ENCODE measurements around the gene HYCC2.
"Not testable (repeated sequence)": the region's sequence is repeated elsewhere in the genome, so short reads cannot be mapped to it uniquely, and the experiment has no call there.

The HYCC2 gene

DNA sequence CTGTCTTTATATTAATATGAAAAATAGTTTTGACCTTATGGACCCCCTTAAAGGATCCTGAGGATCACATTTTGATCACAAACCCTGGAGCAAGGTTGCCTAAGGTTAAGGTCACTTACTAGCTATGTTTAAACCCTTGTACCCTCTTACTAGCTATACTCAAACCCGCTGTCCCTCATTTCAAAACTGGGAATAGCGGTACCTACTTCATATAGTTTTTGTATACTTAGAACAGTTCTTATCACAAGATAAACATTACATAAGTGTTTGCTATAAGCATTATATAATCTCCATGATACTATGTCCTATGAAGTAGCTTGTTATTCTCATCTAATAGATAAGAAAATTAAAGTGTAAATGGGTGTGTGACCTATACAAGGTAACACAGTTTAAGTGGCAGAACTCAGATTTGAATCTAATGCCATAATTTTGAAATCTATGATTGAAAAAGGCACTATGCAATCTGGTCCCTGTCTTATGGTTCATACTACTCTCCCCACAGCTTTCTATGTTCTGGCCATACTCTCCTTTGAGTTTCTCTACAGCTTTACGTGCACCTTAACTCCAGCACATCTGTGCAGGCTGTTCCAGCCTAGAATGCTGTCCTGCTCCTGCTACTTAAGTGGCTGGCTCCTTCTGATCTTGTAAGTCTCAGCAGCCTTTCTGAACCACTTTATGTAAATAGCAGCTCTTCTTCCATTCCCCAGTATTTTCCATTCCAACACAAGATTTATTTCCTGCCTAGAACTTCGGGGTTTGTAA lies 30.4 kb downstream of the HYCC2 start:
- Histone ChIP-seq H3K18ac (ENCODE audit: low read length) (no peak overlapping the region), H2AFZ (ENCODE audit: insufficient read depth, low read length, poor library complexity) (no peak overlapping the region), H3K14ac (ENCODE audit: low read length) (no peak overlapping the region), H2BK12ac (ENCODE audit: low read length) (no peak overlapping the region), H3K79me2 (ENCODE audit: control insufficient read depth, insufficient read depth, low read length, poor library complexity) (no peaks in the 10 kb centered on the region), H3K79me1 (ENCODE audit: low read length) (no peaks in the 10 kb centered on the region), H2AK5ac (ENCODE audit: low read length) (no peak overlapping the region), H3K4me2 (ENCODE audit: low read length) (no peak overlapping the region), H4K12ac (ENCODE audit: low read depth, low read length) (no peak overlapping the region), H2BK120ac (ENCODE audit: insufficient read depth, low read length, poor library complexity) (no peak overlapping the region), H3K27me3 (ENCODE audit: insufficient read depth, low read length) (no peaks in the 10 kb centered on the region), H2BK5ac (ENCODE audit: low read depth, low read length, poor library complexity) (no peak overlapping the region), H3K4me1 (ENCODE audit: control insufficient read depth in 1 of 2, insufficient read depth in 2 of 2, low read length in 2 of 2) (no peaks in the 10 kb centered on the region), H3K23ac (ENCODE audit: low read length) (no peak overlapping the region), H3K4ac (ENCODE audit: low read depth, low read length) (no peak overlapping the region), H3K4me3 (ENCODE audit: low read depth, low read length) (no peak overlapping the region), H3K9ac (ENCODE audit: low read length) (no peak overlapping the region), H3K9me3 (ENCODE audit: insufficient read depth, low read depth, low read length) (no peaks in the 10 kb centered on the region), H3K36me3 (ENCODE audit: control insufficient read depth in 1 of 2, insufficient read depth in 2 of 2, low read length in 2 of 2) (peaks cover 0 to 4% of the 10 kb centered on the region in 2 experiments), H4K91ac (ENCODE audit: low read depth, low read length) (no peak overlapping the region), H3K27ac (ENCODE audit: low read depth, low read length) (no peak overlapping the region), H4K8ac (ENCODE audit: low read depth, low read length) (no peak overlapping the region)
- no CpG with 5 or more reads among the region's 4 CpGs for WGBS (ENCODE audit: extremely low coverage, insufficient coverage, insufficient read length)
- no peak for DNase-seq

GRCh38 chr2:201038855-201039254 lies 32.6 kb downstream of the HYCC2 start:
- H3K27me3 ChIP-seq (ENCODE audit: insufficient read depth, low read length), result no peaks in the 10 kb centered on the region
- no peak overlapping the region for H2AFZ ChIP-seq (ENCODE audit: insufficient read depth, low read length, poor library complexity)
- no peak overlapping the region for H4K12ac ChIP-seq (ENCODE audit: low read depth, low read length)
- WGBS (ENCODE audit: extremely low coverage, insufficient coverage, insufficient read length), result no CpG with 5 or more reads among the region's 2 CpGs
- H2AK5ac ChIP-seq (ENCODE audit: low read length), result no peak overlapping the region
- H3K4me3 ChIP-seq (ENCODE audit: low read depth, low read length), result no peak overlapping the region
- no peaks in the 10 kb centered on the region for H3K79me2 ChIP-seq (ENCODE audit: control insufficient read depth, insufficient read depth, low read length, poor library complexity)
- H2BK5ac ChIP-seq (ENCODE audit: low read depth, low read length, poor library complexity), result no peak overlapping the region
- no peak overlapping the region for H3K4ac ChIP-seq (ENCODE audit: low read depth, low read length)
- H3K9me3 ChIP-seq (ENCODE audit: insufficient read depth, low read depth, low read length), result no peaks in the 10 kb centered on the region
- no peak overlapping the region for H3K18ac ChIP-seq (ENCODE audit: low read length)
- H3K36me3 ChIP-seq (ENCODE audit: control insufficient read depth in 1 of 2, insufficient read depth in 2 of 2, low read length in 2 of 2), result peaks cover 0 to 4% of the 10 kb centered on the region in 2 experiments
- H3K27ac ChIP-seq (ENCODE audit: low read depth, low read length), result no peak overlapping the region
- no peak overlapping the region for H3K9ac ChIP-seq (ENCODE audit: low read length)
- H4K91ac ChIP-seq (ENCODE audit: low read depth, low read length), result no peak overlapping the region
- H3K14ac ChIP-seq (ENCODE audit: low read length), result no peak overlapping the region
- no peak for DNase-seq
- no peak overlapping the region for H4K8ac ChIP-seq (ENCODE audit: low read depth, low read length)
- no peak overlapping the region for H2BK120ac ChIP-seq (ENCODE audit: insufficient read depth, low read length, poor library complexity)
- no peak overlapping the region for H2BK12ac ChIP-seq (ENCODE audit: low read length)
- H3K4me1 ChIP-seq (ENCODE audit: control insufficient read depth in 1 of 2, insufficient read depth in 2 of 2, low read length in 2 of 2), result no peaks in the 10 kb centered on the region
- H3K4me2 ChIP-seq (ENCODE audit: low read length), result no peak overlapping the region
- no peak overlapping the region for H3K23ac ChIP-seq (ENCODE audit: low read length)
- H3K79me1 ChIP-seq (ENCODE audit: low read length), result no peaks in the 10 kb centered on the region

- H3K4me3 ChIP-seq (ENCODE audit: low read depth, low read length); H4K12ac ChIP-seq (ENCODE audit: low read depth, low read length); H4K91ac ChIP-seq (ENCODE audit: low read depth, low read length); H2AFZ ChIP-seq (ENCODE audit: insufficient read depth, low read length, poor library complexity); H3K27ac ChIP-seq (ENCODE audit: low read depth, low read length); H2BK120ac ChIP-seq (ENCODE audit: insufficient read depth, low read length, poor library complexity); H3K4ac ChIP-seq (ENCODE audit: low read depth, low read length); H3K23ac ChIP-seq (ENCODE audit: low read length); H2AK5ac ChIP-seq (ENCODE audit: low read length); H3K9ac ChIP-seq (ENCODE audit: low read length); H2BK5ac ChIP-seq (ENCODE audit: low read depth, low read length, poor library complexity); H3K9me3 ChIP-seq (ENCODE audit: insufficient read depth, low read depth, low read length); H3K79me2 ChIP-seq (ENCODE audit: control insufficient read depth, insufficient read depth, low read length, poor library complexity); H3K27me3 ChIP-seq (ENCODE audit: insufficient read depth, low read length); H3K36me3 ChIP-seq (ENCODE audit: control insufficient read depth in 1 of 2, insufficient read depth in 2 of 2, low read length in 2 of 2); H3K18ac ChIP-seq (ENCODE audit: low read length); H3K14ac ChIP-seq (ENCODE audit: low read length); H3K79me1 ChIP-seq (ENCODE audit: low read length); H3K4me2 ChIP-seq (ENCODE audit: low read length); H2BK12ac ChIP-seq (ENCODE audit: low read length); H3K4me1 ChIP-seq (ENCODE audit: control insufficient read depth in 1 of 2, insufficient read depth in 2 of 2, low read length in 2 of 2); DNase-seq; H4K8ac ChIP-seq (ENCODE audit: low read depth, low read length): not testable (repeated sequence)
- no CpG with 5 or more reads among the region's 4 CpGs for WGBS (ENCODE audit: extremely low coverage, insufficient coverage, insufficient read length)
These were observed 33.1 kb downstream of the HYCC2 start for GRCh38 chr2:201038361-201038760.

DNA sequence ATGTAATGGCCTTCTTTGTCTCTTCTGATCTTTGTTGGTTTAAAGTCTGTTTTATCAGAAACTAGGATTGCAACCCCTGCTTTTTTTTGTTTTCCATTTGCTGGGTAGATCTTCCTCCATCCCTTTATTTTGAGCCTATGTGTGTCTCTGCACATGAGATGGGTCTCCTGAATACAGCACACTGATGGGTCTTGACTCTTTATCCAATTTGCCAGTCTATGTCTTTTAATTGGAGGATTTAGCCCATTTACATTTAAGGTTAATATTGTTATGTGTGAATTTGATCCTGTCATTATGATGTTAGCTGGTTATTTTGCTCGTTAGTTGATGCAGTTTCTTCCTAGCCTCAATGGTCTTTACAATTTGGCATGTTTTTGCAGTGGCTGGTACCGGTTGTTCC lies 37.1 kb downstream of the HYCC2 start:
- not testable (repeated sequence) for H3K4me3 ChIP-seq (ENCODE audit: low read depth, low read length); H3K14ac ChIP-seq (ENCODE audit: low read length); H2BK120ac ChIP-seq (ENCODE audit: insufficient read depth, low read length, poor library complexity); H3K79me2 ChIP-seq (ENCODE audit: control insufficient read depth, insufficient read depth, low read length, poor library complexity); H3K23ac ChIP-seq (ENCODE audit: low read length); H2BK5ac ChIP-seq (ENCODE audit: low read depth, low read length, poor library complexity); H3K4me1 ChIP-seq (ENCODE audit: control insufficient read depth in 1 of 2, insufficient read depth in 2 of 2, low read length in 2 of 2); H4K91ac ChIP-seq (ENCODE audit: low read depth, low read length); H3K79me1 ChIP-seq (ENCODE audit: low read length); DNase-seq; H4K12ac ChIP-seq (ENCODE audit: low read depth, low read length); H2AK5ac ChIP-seq (ENCODE audit: low read length); H2AFZ ChIP-seq (ENCODE audit: insufficient read depth, low read length, poor library complexity); H3K36me3 ChIP-seq (ENCODE audit: control insufficient read depth in 1 of 2, insufficient read depth in 2 of 2, low read length in 2 of 2); H2BK12ac ChIP-seq (ENCODE audit: low read length); H3K9me3 ChIP-seq (ENCODE audit: insufficient read depth, low read depth, low read length); H3K27me3 ChIP-seq (ENCODE audit: insufficient read depth, low read length); H3K18ac ChIP-seq (ENCODE audit: low read length); H3K9ac ChIP-seq (ENCODE audit: low read length); H3K27ac ChIP-seq (ENCODE audit: low read depth, low read length); H3K4me2 ChIP-seq (ENCODE audit: low read length); H3K4ac ChIP-seq (ENCODE audit: low read depth, low read length); H4K8ac ChIP-seq (ENCODE audit: low read depth, low read length)
- WGBS (ENCODE audit: extremely low coverage, insufficient coverage, insufficient read length), result no CpG with 5 or more reads among the region's 2 CpGs
